H1 (cell line): Measurements from ENCODE around the gene PAK5. TPM values are rescaled to one million over a fixed set of nuclear protein-coding genes. Genes with fewer than 3 reads are reported as not detected.

Experiments used
- CTCF ChIA-PET: fragments of 300-600 bp; sonication (Branson Sonifier 250); formaldehyde crosslinking; loops from one replicate; lab custom pipeline; 2021; ENCODE audit not compliant: partially characterized antibody; lab: Charles Lee
- POLR2A ChIA-PET: fragments of 300-600 bp; sonication (Branson Sonifier 250); formaldehyde crosslinking; loops from one replicate; lab custom pipeline; 2021; ENCODE audit warnings: inconsistent platforms; ENCODE audit not compliant: partially characterized antibody; lab: Charles Lee
- DNase-seq, 2 experiments: peaks; one replicate each; pipeline versions ENCODE4 v3.0.0 to v3.0.0-alpha.2; 2010 to 2022; ENCODE audit warnings: low spot score in 2 of 2, low read depth in 1 of 2, mixed read lengths in 1 of 2
- FAIRE-seq: peaks from 2 replicates; lab custom pipeline; 2011; peaks lifted over from hg19 to GRCh38; lab: Jason Lieb, UNC
- H2AFZ ChIP-seq: 2 replicates; pipeline ENCODE4 v1.8.1; 2012; ENCODE audit warnings: low read length, inconsistent platforms
- H2AK5ac ChIP-seq: 2 replicates; pipeline ENCODE4 v1.6.1; 2013; ENCODE audit warnings: low read depth, low read length
- H2BK120ac ChIP-seq: replicated peaks from 2 replicates; pipeline ENCODE3; 2013; ENCODE audit warnings: low read depth, low read length, inconsistent platforms
- H2BK12ac ChIP-seq: 2 replicates; pipeline ENCODE4 v1.6.1; 2013; ENCODE audit warnings: low read depth, low read length
- H2BK15ac ChIP-seq: 2 replicates; pipeline ENCODE4 v1.6.1; 2013; ENCODE audit warnings: low read length
- H2BK20ac ChIP-seq: 2 replicates; pipeline ENCODE4 v1.6.1; 2013; ENCODE audit warnings: low read length
- H2BK5ac ChIP-seq: 2 replicates; pipeline ENCODE4 v1.6.1; 2013; ENCODE audit warnings: low read depth, low read length
- H3K14ac ChIP-seq: 2 replicates; pipeline ENCODE4 v1.6.1; 2013; ENCODE audit warnings: inconsistent platforms; ENCODE audit not compliant: insufficient read length
- H3K18ac ChIP-seq: 2 replicates; pipeline ENCODE4 v1.6.1; 2013; ENCODE audit warnings: low read length; ENCODE audit errors: extremely low read depth
- H3K23ac ChIP-seq: 2 replicates; pipeline ENCODE4 v1.6.1; 2013; ENCODE audit warnings: inconsistent platforms; ENCODE audit not compliant: insufficient read length
- H3K23me2 ChIP-seq: 2 replicates; pipeline ENCODE4 v1.6.1; 2013; ENCODE audit warnings: low read depth, low read length
- H3K27ac ChIP-seq: 2 replicates; pipeline ENCODE4 v1.6.1; 2011; ENCODE audit warnings: low read depth, low read length, inconsistent platforms
- H3K27me3 ChIP-seq, 4 experiments: replicated peaks in 1 of 4; 1 replicate in 1 of 4; 2 replicates in 3 of 4; pipeline versions ENCODE4 v1.6.1 to v1.8.1; 2011 to 2013; ENCODE audit warnings: low read length in 3 of 4, mild to moderate bottlenecking in 3 of 4, inconsistent platforms in 2 of 4, mixed read lengths in 2 of 4, moderate library complexity in 1 of 4; ENCODE audit not compliant: control insufficient read depth in 3 of 4, insufficient read depth in 3 of 4; ENCODE audit errors: extremely low read depth in 1 of 4
- H3K36me3 ChIP-seq, 4 experiments: 2 replicates each; pipeline versions ENCODE4 v1.6.1 to v1.8.1; 2011 to 2013; ENCODE audit warnings: mild to moderate bottlenecking in 4 of 4, low read length in 3 of 4, moderate library complexity in 2 of 4, control low read depth in 1 of 4, inconsistent platforms in 1 of 4; ENCODE audit not compliant: insufficient read depth in 4 of 4, control insufficient read depth in 2 of 4
- H3K4ac ChIP-seq: replicated peaks from 2 replicates; pipeline ENCODE3; 2013; ENCODE audit warnings: low read length, low read depth, mixed read lengths, inconsistent platforms; ENCODE audit not compliant: insufficient read length
- H3K4me1 ChIP-seq, 4 experiments: replicated peaks in 1 of 4; 1 replicate in 1 of 4; 2 replicates in 3 of 4; pipeline versions ENCODE4 v1.6.1 to v1.8.1; 2011 to 2013; ENCODE audit warnings: low read length in 3 of 4, inconsistent platforms in 2 of 4, mixed read lengths in 1 of 4; ENCODE audit not compliant: insufficient read depth in 4 of 4, control insufficient read depth in 3 of 4
- H3K4me2 ChIP-seq, 2 experiments: 2 replicates each; pipeline versions ENCODE4 v1.6.1 to v1.8.1; 2011 to 2013; ENCODE audit warnings: low read depth in 2 of 2, low read length in 2 of 2, control low read depth in 1 of 2, inconsistent platforms in 1 of 2, mild to moderate bottlenecking in 1 of 2; ENCODE audit not compliant: insufficient read depth in 1 of 2
- H3K4me3 ChIP-seq, 4 experiments: fragments of 200-600, 300-600 bp in 1 of 4; sonication (generic), shearing (Covaris generic), sonication (Bioruptor Twin) in 1 of 4; 2 replicates each; pipeline versions ENCODE4 v1.5.1 to v1.8.1; 2011 to 2016; ENCODE audit warnings: low read length in 4 of 4, low read depth in 3 of 4, control low read depth in 2 of 4, inconsistent platforms in 2 of 4, mild to moderate bottlenecking in 2 of 4, mixed read lengths in 1 of 4, moderate library complexity in 1 of 4; ENCODE audit not compliant: insufficient read depth in 2 of 4; ENCODE audit errors: extremely low read depth in 1 of 4
- H3K56ac ChIP-seq: replicated peaks from 2 replicates; pipeline ENCODE3; 2013; ENCODE audit warnings: low read depth, mild to moderate bottlenecking, mixed read lengths, low read length, inconsistent platforms; ENCODE audit not compliant: insufficient read length
- H3K79me1 ChIP-seq: 2 replicates; pipeline ENCODE4 v1.6.1; 2013; ENCODE audit warnings: low read depth, low read length, control low read depth
- H3K79me2 ChIP-seq, 2 experiments: 2 replicates each; pipeline versions ENCODE4 v1.6.1 to v1.8.1; 2012 to 2013; ENCODE audit warnings: low read length in 2 of 2, mild to moderate bottlenecking in 2 of 2, inconsistent platforms in 1 of 2; ENCODE audit not compliant: insufficient read depth in 2 of 2, control insufficient read depth in 1 of 2
- H3K9ac ChIP-seq, 4 experiments: replicated peaks in 1 of 4; 1 replicate in 1 of 4; 2 replicates in 3 of 4; pipeline versions ENCODE4 v1.6.1 to v1.8.1; 2011 to 2013; ENCODE audit warnings: low read depth in 3 of 4, low read length in 3 of 4, control low read depth in 2 of 4, mild to moderate bottlenecking in 2 of 4, moderate library complexity in 2 of 4, inconsistent platforms in 1 of 4; ENCODE audit errors: extremely low read depth in 1 of 4
- H3K9me3 ChIP-seq, 2 experiments: 2 replicates each; pipeline versions ENCODE4 v1.6.1 to v1.8.1; 2012 to 2013; ENCODE audit warnings: mild to moderate bottlenecking in 2 of 2, moderate library complexity in 2 of 2, control low read depth in 1 of 2, inconsistent platforms in 1 of 2, low read depth in 1 of 2, low read length in 1 of 2, mixed read lengths in 1 of 2; ENCODE audit not compliant: insufficient read depth in 2 of 2
- H4K20me1 ChIP-seq, 2 experiments: replicated peaks in 1 of 2; 2 replicates each; pipeline versions ENCODE3 to v1.8.1; 2011 to 2013; ENCODE audit warnings: inconsistent platforms in 2 of 2, low read length in 2 of 2, mild to moderate bottlenecking in 1 of 2; ENCODE audit not compliant: insufficient read depth in 2 of 2, control insufficient read depth in 1 of 2
- H4K5ac ChIP-seq: 2 replicates; pipeline ENCODE4 v1.6.1; 2013; ENCODE audit warnings: low read length, low read depth, mixed read lengths, inconsistent platforms; ENCODE audit not compliant: insufficient read length
- H4K8ac ChIP-seq: 2 replicates; pipeline ENCODE4 v1.8.0; 2013; ENCODE audit warnings: mild to moderate bottlenecking, moderate library complexity, low read length, inconsistent platforms; ENCODE audit not compliant: insufficient read depth; ENCODE audit errors: extremely low read depth
- H4K91ac ChIP-seq: replicated peaks from 2 replicates; pipeline ENCODE3; 2013; ENCODE audit warnings: low read length, mixed read lengths, inconsistent platforms; ENCODE audit not compliant: insufficient read length
- EP300 ChIP-seq, 2 experiments: IDR thresholded peaks; 1 replicate in 1 of 2; 2 replicates in 1 of 2; pipeline ENCODE4 v1.6.1; 2011 to 2012; ENCODE audit warnings: low read depth in 2 of 2, low read length in 2 of 2, mild to moderate bottlenecking in 2 of 2, borderline replicate concordance in 1 of 2, inconsistent platforms in 1 of 2, moderate library complexity in 1 of 2
- EZH2 ChIP-seq: fragments of 200-600 bp; sonication (generic); IDR thresholded peaks from 2 replicates; pipeline ENCODE4 v1.7.1; 2012; ENCODE audit warnings: low read depth, mild to moderate bottlenecking, moderate library complexity, low read length, inconsistent platforms; ENCODE audit not compliant: severe bottlenecking
- GABPA ChIP-seq: IDR thresholded peaks from 2 replicates; pipeline ENCODE4 v1.6.1; 2011; ENCODE audit warnings: mild to moderate bottlenecking, low read length, moderate library complexity, borderline replicate concordance; ENCODE audit not compliant: insufficient read depth
- WGBS, 2 experiments: shearing (Covaris generic) in 1 of 2; methylation state at CpG; one replicate each; pipeline versions ENCODE4 v1.1.6 to v1.1.7; 2013 to 2015; ENCODE audit warnings: low lambda C conversion rate in 2 of 2, mixed read lengths in 2 of 2, inconsistent platforms in 1 of 2, low coverage in 1 of 2, missing lambda C conversion rate in 1 of 2; ENCODE audit not compliant: insufficient replicate concordance in 2 of 2, insufficient coverage in 1 of 2, insufficient read length in 1 of 2; ENCODE audit errors: extremely low coverage in 1 of 2, missing lambda C conversion rate in 1 of 2; 5-methylcytosine and 5-hydroxymethylcytosine counted together
- polyA plus RNA-seq, 7 experiments: library from polyadenylated mRNA; depleted of rRNA in 3 of 7; stranded (reverse) in 5 of 7; unstranded in 2 of 7; fragments of >200 nt in 5 of 7; fragments of 200-250 nt in 2 of 7; gene quantifications; 1 replicate in 5 of 7; 2 replicates in 1 of 7; 4 replicates in 1 of 7; pipeline versions ENCODE4 v1.2.1 to v1.2.3, GENCODE V29; 2011 to 2013; ENCODE audit warnings: missing spikeins in 2 of 7, mixed read lengths in 2 of 7
- total RNA-seq: library from RNA; stranded (reverse); fragmentation: NEBNext Ultra II Directional; extraction: Animal tissue kit (Norgen Biotek cat#: 25700); gene quantifications from 2 replicates; pipeline ENCODE4 v1.2.1, GENCODE V29; 2021

PAK5 gene
- total and polyA plus RNA-seq, 2 of the 8 experiments (the other 6 are each of a cell fraction or from before 2014, with no cell fraction given) = 0.54 to 0.80 TPM

DNA sequence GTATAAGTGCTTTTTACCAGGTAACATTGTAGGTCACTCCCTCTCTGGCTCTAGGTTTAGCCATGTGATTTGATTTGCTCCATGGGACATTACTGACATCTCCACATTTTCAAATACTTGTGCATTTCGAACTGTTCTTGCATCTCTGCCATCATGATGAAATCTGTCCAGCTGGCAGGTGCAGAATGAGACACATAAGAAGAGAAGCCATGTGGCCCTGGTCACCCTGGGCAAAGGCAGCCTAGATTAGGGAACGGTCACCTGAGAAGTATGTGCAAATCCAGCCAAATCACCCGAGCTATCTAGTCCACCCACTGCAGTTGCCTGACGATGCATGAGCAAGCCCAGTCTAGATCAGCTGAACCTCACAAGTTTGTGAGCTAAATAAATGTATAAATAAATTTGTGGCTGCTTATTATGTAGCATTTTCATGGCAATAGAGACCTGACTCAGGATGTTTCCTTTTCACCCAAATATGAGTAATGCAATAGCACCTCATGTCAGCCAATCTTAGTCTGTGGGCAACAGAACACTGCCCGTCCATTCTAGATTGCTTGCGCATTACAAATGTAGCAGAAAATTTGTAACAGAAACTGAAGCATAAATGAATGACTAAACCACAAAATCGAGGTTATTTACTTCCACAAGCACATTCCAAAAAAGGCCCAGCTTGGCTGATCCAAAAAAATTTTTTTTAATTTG, 115.2 kb downstream of the PAK5 start:
- no peaks in the 10 kb centered on the region for H3K79me2 ChIP-seq
- no peaks in the 10 kb centered on the region for H3K79me1 ChIP-seq
- no peak overlapping the region for H2BK12ac ChIP-seq
- no peak overlapping the region for H2BK20ac ChIP-seq
- H3K9ac ChIP-seq = no peak overlapping the region
- no peak for TF ChIP-seq GABPA
- TF ChIP-seq EZH2 = no peak
- TF ChIP-seq EP300 (IDR thresholded peaks at IDR 0.05; ENCODE audit: borderline replicate concordance in 1 of 2, low read depth in 2 of 2, low read length in 2 of 2) = no peak
- no peak overlapping the region for H3K18ac ChIP-seq
- 0 out of 2 replicates have a peak, but pooled peaks cover 2% of the 10 kb centered on the region for H3K23me2 ChIP-seq
- no peak overlapping the region for H3K4me2 ChIP-seq
- H3K23ac ChIP-seq = no peak overlapping the region
- FAIRE-seq = no peak
- no peaks in the 10 kb centered on the region for H4K20me1 ChIP-seq
- no peak overlapping the region for H4K8ac ChIP-seq
- no peak for DNase-seq
- no peak overlapping the region for H4K5ac ChIP-seq
- CTCF ChIA-PET = interaction anchor here (0.9 to 1.1 kb wide), 2 partner anchors 160 to 291 kb away, joined by 3 read pairs; no protein-coding TSS in a partner anchor
- no peaks in the 10 kb centered on the region for H3K4me1 ChIP-seq
- H3K56ac ChIP-seq = no peak overlapping the region
- POLR2A ChIA-PET = no interaction called here
- no peaks in the 10 kb centered on the region for H3K36me3 ChIP-seq
- H3K4me3 ChIP-seq = no peak overlapping the region
- H3K27ac ChIP-seq = no peak overlapping the region
- H3K9me3 ChIP-seq = no peaks in the 10 kb centered on the region
- H2BK15ac ChIP-seq = no peak overlapping the region
- H2AK5ac ChIP-seq = no peak overlapping the region
- 92% methylated on average over 7 of the region's 7 CpGs; no CpG with 5 or more reads in 1 of the 2 experiments for WGBS, 2 experiments
- no peaks in the 10 kb centered on the region for H3K27me3 ChIP-seq
- H3K4ac ChIP-seq = no peak overlapping the region
- no peak overlapping the region for H2AFZ ChIP-seq
- no peak overlapping the region for H2BK5ac ChIP-seq
- H2BK120ac ChIP-seq = no peak overlapping the region
- no peak overlapping the region for H4K91ac ChIP-seq
- H3K14ac ChIP-seq = no peak overlapping the region
